ENCODE measurements around the gene NEK10. TPM values are rescaled to one million over a fixed set of nuclear protein-coding genes. Genes with fewer than 3 reads are reported as not detected.

NEK10 gene
- total RNA-seq, 1 experiment from 2014 or later = 0.66 TPM

- Histone ChIP-seq H4K20me1 (ENCODE audit: control insufficient read depth, insufficient read depth, insufficient read length) (no peaks in the 10 kb centered on the region), H3K4ac (ENCODE audit: low read depth, low read length) (no peak overlapping the region), H4K8ac (replicated peaks; ENCODE audit: insufficient read length, low read depth, low read length) (no peak overlapping the region), H2BK12ac (ENCODE audit: insufficient read length, low read depth, low read length) (no peak overlapping the region), H2BK5ac (ENCODE audit: insufficient read length, low read length) (no peak overlapping the region), H3K27ac (ENCODE audit: insufficient read length, low read depth, low read length) (no peak overlapping the region), H3K23ac (ENCODE audit: insufficient read length, low read depth, low read length) (no peak overlapping the region), H3K56ac (ENCODE audit: insufficient read length, low read depth, low read length) (no peak overlapping the region), H3K14ac (ENCODE audit: insufficient read depth, low read length) (no peak overlapping the region), H3K4me1 (ENCODE audit: insufficient read depth, low read length) (no peaks in the 10 kb centered on the region), H2AFZ (ENCODE audit: low read length) (no peak overlapping the region), H3K79me2 (ENCODE audit: insufficient read depth, low read length) (no peaks in the 10 kb centered on the region), H4K5ac (ENCODE audit: insufficient read length, low read depth, low read length) (no peak overlapping the region), H2BK20ac (ENCODE audit: low read depth, low read length, poor library complexity, severe bottlenecking) (no peak overlapping the region), H3K4me2 (ENCODE audit: insufficient read depth, insufficient read length, low read length) (no peak overlapping the region), H3T11ph (ENCODE audit: low read length) (no peak overlapping the region), H3K9me3 (ENCODE audit: control insufficient read depth, low read depth, low read length) (no peaks in the 10 kb centered on the region), H3K27me3 (ENCODE audit: insufficient read depth, low read length) (no peaks in the 10 kb centered on the region), H2BK120ac (ENCODE audit: low read depth, low read length, poor library complexity, severe bottlenecking) (no peak overlapping the region), H2BK15ac (ENCODE audit: low read depth, low read length) (no peak overlapping the region), H3K79me1 (ENCODE audit: insufficient read depth, low read depth, low read length, poor library complexity, severe bottlenecking) (no peaks in the 10 kb centered on the region), H3K23me2 (ENCODE audit: insufficient read length, low read depth, low read length, poor library complexity, severe bottlenecking) (no peaks in the 10 kb centered on the region), H3K9ac (ENCODE audit: extremely low read depth, insufficient read length, low read length) (no peak overlapping the region), H2AK5ac (ENCODE audit: insufficient read length, low read length) (no peak overlapping the region), H4K91ac (ENCODE audit: insufficient read length, low read depth, low read length) (no peak overlapping the region), H3K18ac (ENCODE audit: insufficient read length, low read depth, low read length) (no peak overlapping the region)
- Mint-ChIP-seq H3K9me3 (no peaks in the 10 kb centered on the region; a peak in 3 of 5 replicates), H3K36me3 (ENCODE audit: insufficient read depth in 1 of 3, low read depth in 3 of 3) (no peaks in the 10 kb centered on the region), H3K27ac (no peak overlapping the region), H3K4me1 (peaks cover 2 to 3% of the 10 kb centered on the region in 2 experiments; a peak in 2 of 4 replicates), H3K4me3 (no peak overlapping the region), H3K27me3 (ENCODE audit: low read depth) (no peaks in the 10 kb centered on the region)
- no peak for TF ChIP-seq CTCF (conservative IDR thresholded peaks at IDR 0.05)
- no peak for DNase-seq
Measured at GRCh38 chr3:27285668-27286067, 83.5 kb downstream of the NEK10 start.

All from H9 (cell line).